Measurements from ENCODE around the gene RANBP9.

The RANBP9 gene

GRCh38 chr6:13664703-13665352, 46.8 kb downstream of the RANBP9 start:
- Histone ChIP-seq H3K4me1 (peaks cover 11% of the 10 kb centered on the region), H3K9me3 (no peaks in the 10 kb centered on the region), H3K27me3 (ENCODE audit: low read depth) (no peaks in the 10 kb centered on the region), H3K4me3 (no peak overlapping the region), H3K36me3 (replicated peaks) (no peaks in the 10 kb centered on the region)
- in situ Hi-C loops (cut with MboI; ENCODE audit: low sequenced_read_pairs), result no loop called here
- no peak for DNase-seq (ENCODE audit: low spot score in 2 of 2)

DNA sequence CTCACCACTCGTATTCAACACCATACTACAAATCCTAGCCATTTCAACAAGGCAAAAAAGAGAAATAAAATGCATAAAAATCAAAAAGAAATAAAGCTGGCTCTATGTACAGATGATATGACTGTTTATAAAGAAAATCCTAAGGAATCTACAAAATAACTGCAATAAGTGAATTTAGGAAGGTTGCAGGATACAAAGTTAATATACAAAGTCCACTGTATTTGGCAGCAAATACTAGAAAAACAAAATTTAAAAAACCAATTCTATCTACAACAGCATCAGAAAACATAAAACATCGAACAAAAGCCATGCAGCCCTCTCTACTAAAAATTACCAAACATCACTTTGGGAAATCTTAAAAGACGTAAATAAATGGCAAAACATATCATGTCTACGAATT, 47.6 kb downstream of the RANBP9 start:
- H3K36me3 ChIP-seq (replicated peaks), result no peaks in the 10 kb centered on the region
- no peaks in the 10 kb centered on the region for H3K27me3 ChIP-seq (ENCODE audit: low read depth)
- in situ Hi-C loops (cut with MboI; ENCODE audit: low sequenced_read_pairs), result no loop called here
- no peaks in the 10 kb centered on the region for H3K9me3 ChIP-seq
- peaks cover 11% of the 10 kb centered on the region for H3K4me1 ChIP-seq
- H3K4me3 ChIP-seq, result no peak overlapping the region
- no peak for DNase-seq (ENCODE audit: low spot score in 2 of 2)

- H3K4me1 ChIP-seq, result peaks cover 11% of the 10 kb centered on the region
- no peaks in the 10 kb centered on the region for H3K9me3 ChIP-seq
- DNase-seq (ENCODE audit: low spot score in 2 of 2), result no peak
- H3K4me3 ChIP-seq, result no peak overlapping the region
- in situ Hi-C loops (cut with MboI; ENCODE audit: low sequenced_read_pairs), result no loop called here
- H3K36me3 ChIP-seq (replicated peaks), result no peaks in the 10 kb centered on the region
- no peaks in the 10 kb centered on the region for H3K27me3 ChIP-seq (ENCODE audit: low read depth)
Observed at GRCh38 chr6:13662651-13663334, 48.8 kb downstream of the RANBP9 start.

- DNase-seq (ENCODE audit: low spot score in 2 of 2), result no peak
- H3K4me1 ChIP-seq, result peaks cover 11% of the 10 kb centered on the region
- H3K9me3 ChIP-seq, result no peaks in the 10 kb centered on the region
- no peaks in the 10 kb centered on the region for H3K36me3 ChIP-seq (replicated peaks)
- H3K27me3 ChIP-seq (ENCODE audit: low read depth), result no peaks in the 10 kb centered on the region
- in situ Hi-C loops (cut with MboI; ENCODE audit: low sequenced_read_pairs), result no loop called here
- no peak overlapping the region for H3K4me3 ChIP-seq
Observed at GRCh38 chr6:13661647-13662046, 50.0 kb downstream of the RANBP9 start.

- Histone ChIP-seq H3K27me3 (ENCODE audit: low read depth) (no peaks in the 10 kb centered on the region), H3K4me1 (peaks cover 13% of the 10 kb centered on the region), H3K9me3 (no peaks in the 10 kb centered on the region), H3K36me3 (replicated peaks) (no peaks in the 10 kb centered on the region), H3K4me3 (no peak overlapping the region)
- DNase-seq (ENCODE audit: low spot score in 2 of 2), result no peak
- in situ Hi-C loops (cut with MboI; ENCODE audit: low sequenced_read_pairs), result no loop called here
Observed at GRCh38 chr6:13660893-13661292, 50.7 kb downstream of the RANBP9 start.

GRCh38 chr6:13660273-13660672, 51.4 kb downstream of the RANBP9 start:
- in situ Hi-C loops (cut with MboI; ENCODE audit: low sequenced_read_pairs), result no loop called here

GRCh38 chr6:13655700-13656099, 55.9 kb downstream of the RANBP9 start:
- DNase-seq (ENCODE audit: low spot score in 2 of 2), result no peak
- Histone ChIP-seq H3K4me3 (no peak overlapping the region), H3K4me1 (peaks cover 6% of the 10 kb centered on the region), H3K36me3 (replicated peaks) (0 out of 2 replicates have a peak, but pooled peaks cover 3% of the 10 kb centered on the region), H3K9me3 (no peaks in the 10 kb centered on the region), H3K27me3 (ENCODE audit: low read depth) (no peaks in the 10 kb centered on the region)
- in situ Hi-C loops (cut with MboI; ENCODE audit: low sequenced_read_pairs), result no loop called here

More at GRCh38 chr6:13660273-13660672, 51.4 kb downstream of the RANBP9 start:
- H3K4me1 ChIP-seq, result peaks cover 17% of the 10 kb centered on the region
- H3K27me3 ChIP-seq (ENCODE audit: low read depth), result no peaks in the 10 kb centered on the region
- H3K9me3 ChIP-seq, result no peaks in the 10 kb centered on the region
- no peak for DNase-seq (ENCODE audit: low spot score in 2 of 2)
- H3K36me3 ChIP-seq (replicated peaks), result no peaks in the 10 kb centered on the region
- H3K4me3 ChIP-seq, result no peak overlapping the region

GRCh38 chr6:13654496-13654895, 57.1 kb downstream of the RANBP9 start:
- no peak for DNase-seq (ENCODE audit: low spot score in 2 of 2)
- Histone ChIP-seq H3K27me3 (ENCODE audit: low read depth) (no peaks in the 10 kb centered on the region), H3K4me3 (no peak overlapping the region), H3K9me3 (no peaks in the 10 kb centered on the region), H3K4me1 (peaks cover 6% of the 10 kb centered on the region), H3K36me3 (replicated peaks) (0 out of 2 replicates have a peak, but pooled peaks cover 3% of the 10 kb centered on the region)
- in situ Hi-C loops (cut with MboI; ENCODE audit: low sequenced_read_pairs), result no loop called here

- Histone ChIP-seq H3K4me3 (no peak overlapping the region), H3K9me3 (no peaks in the 10 kb centered on the region), H3K27me3 (ENCODE audit: low read depth) (no peaks in the 10 kb centered on the region), H3K36me3 (replicated peaks) (0 out of 2 replicates have a peak, but pooled peaks cover 3% of the 10 kb centered on the region), H3K4me1 (peaks cover 6% of the 10 kb centered on the region)
- DNase-seq (ENCODE audit: low spot score in 2 of 2), result no peak
- in situ Hi-C loops (cut with MboI; ENCODE audit: low sequenced_read_pairs), result no loop called here
Observed at GRCh38 chr6:13653296-13653695, 58.3 kb downstream of the RANBP9 start.

- DNase-seq (ENCODE audit: low spot score in 2 of 2), result no peak
- H3K36me3 ChIP-seq (replicated peaks), result no peaks in the 10 kb centered on the region
- H3K4me3 ChIP-seq, result no peak overlapping the region
- no peaks in the 10 kb centered on the region for H3K4me1 ChIP-seq
- no peaks in the 10 kb centered on the region for H3K9me3 ChIP-seq
- in situ Hi-C loops (cut with MboI; ENCODE audit: low sequenced_read_pairs), result no loop called here
- no peaks in the 10 kb centered on the region for H3K27me3 ChIP-seq (ENCODE audit: low read depth)
Observed at GRCh38 chr6:13649393-13649792, 62.2 kb downstream of the RANBP9 start.

DNA sequence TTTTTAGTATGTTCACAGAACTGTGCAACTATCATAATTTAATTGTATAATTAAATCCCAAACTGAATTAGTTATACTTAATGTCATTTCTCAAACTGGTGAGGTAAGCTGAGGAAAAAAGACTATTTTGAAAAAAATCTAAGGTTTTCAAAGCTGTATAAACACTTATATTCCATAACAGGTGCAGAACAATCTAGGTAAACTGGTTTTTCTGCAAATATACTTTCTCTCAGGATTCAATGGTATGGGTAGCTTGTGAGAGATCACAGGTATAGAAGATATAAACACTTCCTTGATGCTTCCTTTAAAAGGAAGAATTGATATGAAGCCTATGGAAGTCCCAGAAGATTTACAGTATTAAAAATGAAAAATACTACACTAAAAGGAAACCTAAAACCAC, 62.8 kb downstream of the RANBP9 start:
- DNase-seq (ENCODE audit: low spot score in 2 of 2), result no peak
- no peaks in the 10 kb centered on the region for H3K36me3 ChIP-seq (replicated peaks)
- in situ Hi-C loops (cut with MboI; ENCODE audit: low sequenced_read_pairs), result no loop called here
- H3K4me1 ChIP-seq, result no peaks in the 10 kb centered on the region
- H3K27me3 ChIP-seq (ENCODE audit: low read depth), result no peaks in the 10 kb centered on the region
- H3K4me3 ChIP-seq, result no peak overlapping the region
- H3K9me3 ChIP-seq, result no peaks in the 10 kb centered on the region

GRCh38 chr6:13643125-13643524, 68.5 kb downstream of the RANBP9 start:
- Histone ChIP-seq H3K27me3 (ENCODE audit: low read depth) (no peaks in the 10 kb centered on the region), H3K36me3 (replicated peaks) (peaks cover 12% of the 10 kb centered on the region), H3K9me3 (no peaks in the 10 kb centered on the region), H3K4me1 (no peaks in the 10 kb centered on the region), H3K4me3 (no peak overlapping the region)
- no peak for DNase-seq (ENCODE audit: low spot score in 2 of 2)
- in situ Hi-C loops (cut with MboI; ENCODE audit: low sequenced_read_pairs), result no loop called here

GRCh38 chr6:13641315-13641714, 70.3 kb downstream of the RANBP9 start:
- H3K9me3 ChIP-seq, result no peaks in the 10 kb centered on the region
- no peak for DNase-seq (ENCODE audit: low spot score in 2 of 2)
- H3K36me3 ChIP-seq (replicated peaks), result peaks cover 21% of the 10 kb centered on the region
- no peaks in the 10 kb centered on the region for H3K27me3 ChIP-seq (ENCODE audit: low read depth)
- no peak overlapping the region for H3K4me3 ChIP-seq
- no peaks in the 10 kb centered on the region for H3K4me1 ChIP-seq
- in situ Hi-C loops (cut with MboI; ENCODE audit: low sequenced_read_pairs), result no loop called here

DNA sequence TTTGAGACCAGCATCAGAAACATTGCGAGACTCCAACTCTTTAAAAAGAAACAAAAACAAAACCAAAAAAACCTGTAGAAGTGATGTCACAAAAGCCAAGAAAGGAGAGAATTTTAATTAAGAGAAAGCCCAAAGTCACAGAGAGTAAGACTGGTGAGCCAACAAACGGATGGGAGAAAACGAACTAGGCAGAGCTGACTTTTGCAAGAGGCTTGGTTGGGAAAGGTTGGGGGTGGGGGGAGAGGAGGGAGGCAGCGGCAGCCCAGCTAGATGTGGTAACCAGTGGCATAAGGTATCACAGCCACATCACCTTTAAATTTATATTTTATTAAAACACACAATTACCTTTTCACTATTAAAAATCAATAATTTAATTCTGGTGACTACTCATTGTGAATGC, 73.0 kb downstream of the RANBP9 start:
- in situ Hi-C loops (cut with MboI; ENCODE audit: low sequenced_read_pairs), result no loop called here
- peaks cover 21% of the 10 kb centered on the region for H3K36me3 ChIP-seq (replicated peaks)
- H3K4me1 ChIP-seq, result no peaks in the 10 kb centered on the region
- H3K4me3 ChIP-seq, result no peak overlapping the region
- DNase-seq (ENCODE audit: low spot score in 2 of 2), result no peak
- H3K27me3 ChIP-seq (ENCODE audit: low read depth), result no peaks in the 10 kb centered on the region
- H3K9me3 ChIP-seq, result no peaks in the 10 kb centered on the region
